GM19351 (cell line): ENCODE measurements around the gene ZNF724.
"Not testable (repeated sequence)": the region's sequence is repeated elsewhere in the genome, so short reads cannot be mapped to it uniquely, and the experiment has no call there.

Source experiments
- ATAC-seq: cut with Tn5 transposase; IDR thresholded peaks from one replicate; pipeline ENCODE4 v1.9.1; 2021; ENCODE audit warnings: mild to moderate bottlenecking, moderate library complexity; ENCODE audit not compliant: unreplicated experiment

The ZNF724 gene

DNA sequence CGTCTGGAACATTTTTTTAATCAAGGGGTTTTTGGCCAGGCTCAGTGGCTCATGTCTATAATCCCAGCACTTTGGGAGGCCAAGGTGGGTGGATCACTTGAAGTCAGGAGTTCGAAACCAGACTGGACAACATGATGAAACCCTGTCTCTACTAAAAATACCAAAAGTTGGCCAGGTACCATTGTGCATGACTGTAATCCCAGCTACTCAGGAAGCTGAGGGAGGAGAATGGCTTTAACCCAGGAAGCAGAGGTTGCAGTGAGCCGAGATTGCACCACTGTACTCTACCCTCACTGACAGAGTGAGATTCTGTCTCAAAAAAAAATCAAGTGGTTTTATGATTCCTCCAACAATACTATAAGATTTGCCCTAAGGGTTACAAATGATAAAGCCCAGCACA, 3.1 kb upstream of the ZNF724 start:
- ATAC-seq: not testable (repeated sequence)

- ATAC-seq: no peak
Measured at GRCh38 chr19:23241419-23241818, 8.8 kb downstream of the ZNF724 start.

DNA sequence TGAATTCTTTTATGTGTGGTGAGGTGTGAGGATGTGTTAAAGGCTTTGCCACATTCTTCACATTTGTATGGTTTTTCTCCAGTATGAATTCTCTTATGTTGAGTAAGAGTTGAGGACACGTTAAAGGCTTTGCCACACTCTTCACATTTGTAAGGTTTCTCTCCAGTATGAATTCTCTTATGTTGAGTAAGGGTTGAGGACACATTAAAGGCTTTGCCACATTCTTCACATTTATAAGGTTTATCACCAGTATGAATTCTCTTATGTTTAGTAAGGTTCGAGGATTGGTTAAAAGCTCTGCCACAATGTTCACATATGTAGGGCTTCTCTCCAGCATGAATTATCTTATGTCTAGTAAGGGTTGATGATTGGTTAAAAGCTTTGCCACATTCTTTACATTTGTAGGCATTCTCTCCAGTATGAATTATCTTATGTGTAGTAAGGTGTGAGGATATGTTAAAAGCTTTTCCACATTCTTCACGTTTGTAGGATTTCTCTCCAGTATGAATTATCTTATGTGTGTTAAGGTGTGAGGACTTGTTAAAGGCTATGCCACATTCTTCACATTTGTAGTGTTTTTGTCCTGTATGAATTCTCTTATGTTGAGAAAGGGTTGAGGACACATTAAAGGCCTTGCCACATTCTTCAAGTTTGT, 27.1 kb downstream of the ZNF724 start:
- ATAC-seq: no peak

DNA sequence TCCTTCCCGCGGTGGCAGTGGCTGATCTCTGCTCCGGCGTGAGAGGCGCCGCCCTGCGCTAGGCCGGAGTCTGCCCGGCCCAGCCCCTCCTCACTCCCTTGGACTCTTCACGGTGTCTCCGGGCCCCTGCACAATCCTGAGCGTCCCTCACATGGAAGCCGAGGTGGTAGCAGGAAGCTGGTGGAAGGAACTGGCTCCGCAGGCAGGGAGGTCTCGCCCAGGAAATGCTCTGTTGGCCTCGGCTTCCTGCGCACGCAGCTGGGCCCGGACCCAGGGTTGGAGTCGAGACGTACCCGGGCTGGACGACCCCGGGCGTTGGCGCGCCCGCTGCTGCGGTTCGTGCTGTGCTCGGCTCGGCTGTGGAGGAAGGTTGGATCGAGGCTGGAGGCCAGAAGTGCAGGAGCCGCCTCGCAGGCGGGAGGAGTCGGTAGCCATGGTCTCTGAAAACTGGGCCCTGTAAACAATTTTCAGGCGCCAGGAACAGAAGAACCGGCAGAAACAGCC, 46.3 kb downstream of the ZNF724 start:
- no peak for ATAC-seq

DNA sequence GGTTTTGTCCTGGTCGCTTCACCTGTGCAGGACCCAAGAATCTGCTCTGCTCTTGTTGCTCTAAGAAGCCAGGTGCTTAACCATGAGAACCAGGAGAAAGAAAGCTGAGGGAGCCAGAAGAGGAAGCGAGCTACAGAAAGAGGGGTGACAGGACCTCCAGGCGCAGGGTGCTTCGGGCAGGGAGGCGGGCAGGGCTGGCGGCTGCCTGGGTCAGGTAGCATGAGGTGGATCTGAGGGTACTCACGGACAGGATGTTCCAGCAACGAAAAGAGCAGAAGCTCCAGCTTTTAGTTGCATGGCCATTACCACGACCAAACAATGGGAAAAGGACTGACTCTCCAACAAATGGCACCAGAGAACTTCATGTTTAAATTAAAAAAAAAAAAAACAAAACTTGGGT, 59.9 kb downstream of the ZNF724 start:
- no peak for ATAC-seq

GRCh38 chr19:23183251-23183650, 66.9 kb downstream of the ZNF724 start:
- ATAC-seq: no peak
